Mucosa of descending colon (tissue), 3 donors: Measurements from ENCODE around the gene SEZ6L. TPM values are rescaled to one million over a fixed set of nuclear protein-coding genes. Genes with fewer than 3 reads are reported as not detected.

Experiments
- ATAC-seq: fragments of 200-7000 bp; cut with Tn5 transposase; one replicate; pipeline ENCODE4 v1.9.1; 2020; ENCODE audit warnings: mild to moderate bottlenecking, moderate library complexity
- DNase-seq, 3 donors: peaks; one replicate each; pipeline ENCODE4 v3.0.0-alpha.2; 2020
- H3K36me3 ChIP-seq: fragments of 200-600 bp; one replicate; pipeline ENCODE4 v1.8.0; 2021; ENCODE audit warnings: low read depth, mild to moderate bottlenecking
- H3K4me1 ChIP-seq: fragments of 200-600 bp; one replicate; pipeline ENCODE4 v1.8.0; 2021; ENCODE audit warnings: low read depth, mild to moderate bottlenecking
- H3K4me3 ChIP-seq: fragments of 200-600 bp; one replicate; pipeline ENCODE4 v1.8.0; 2021; ENCODE audit warnings: mild to moderate bottlenecking
- H3K9me3 ChIP-seq: fragments of 200-600 bp; one replicate; pipeline ENCODE4 v1.8.0; 2021; ENCODE audit warnings: mild to moderate bottlenecking
- intact Hi-C, 2 donors: fragments of 100-400 bp; cut with DNase I in 1 of 2; cut with micrococcal nuclease in 1 of 2; formaldehyde crosslinking; loops; one replicate each; pipeline versions ENCODE4 v1.11.0 to v1.11.1; 2022; cut with DNase I, micrococcal nuclease
- total RNA-seq, 3 donors: library from RNA; stranded (reverse); fragmentation: NEBNext Ultra II Directional in 2 of 3; extraction: Animal tissue kit (Norgen Biotek cat#: 25700) in 2 of 3; gene quantifications; one replicate each; pipeline versions ENCODE4 v1.2.1 to v1.2.4, GENCODE V29; 2021 to 2023
- TF ChIP-seq, protein P1 (sequence below): fragments of 200-600 bp; IDR thresholded peaks from one replicate; pipeline ENCODE4 v1.8.0; 2022; ENCODE audit warnings: antibody characterized with exemption, mild to moderate bottlenecking
- donor health status: DM: no; HTN: no; CAD: no; lungs with moderate emphysema.
- donor health status: DM: no; HTN: no; CAD: no.
- donor health status: DM: no; HTN: yes; CAD: no.

The SEZ6L gene
- total RNA-seq, 3 donors from 2014 or later: 0.09 to 2.0 TPM; not detected in 1

DNA sequence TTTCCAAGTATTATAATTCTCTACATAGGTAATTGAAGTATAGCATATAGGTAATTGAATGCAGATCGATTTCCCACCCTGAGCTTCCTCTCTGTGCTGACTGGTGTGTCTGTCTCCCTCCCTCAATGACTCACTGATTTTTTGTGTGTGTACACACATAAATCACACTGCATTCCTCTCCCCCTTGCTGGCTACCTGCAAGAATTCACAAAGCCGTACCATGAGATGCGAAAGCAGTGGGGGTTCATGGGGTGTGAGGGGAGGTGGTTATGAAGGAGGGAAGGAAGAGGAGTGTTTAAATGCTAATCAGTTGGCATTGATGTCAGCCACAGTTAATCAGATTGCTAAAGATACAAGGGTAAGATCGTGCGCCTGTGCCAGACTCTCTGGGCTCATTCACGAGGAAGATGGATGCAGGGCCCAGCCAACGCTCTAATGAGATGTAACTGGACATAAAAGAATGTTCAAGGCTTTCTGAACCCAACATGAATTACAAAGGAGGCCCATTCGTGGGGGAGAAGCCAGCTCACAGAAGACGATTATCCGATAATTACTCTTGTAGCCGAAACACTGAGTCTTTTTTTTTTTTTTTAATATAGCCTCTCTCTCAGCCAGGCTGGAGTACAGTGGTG lies 107.4 kb downstream of the SEZ6L start:
- intact Hi-C loops: no loop called here
- Histone ChIP-seq H3K36me3 (no peaks in the 10 kb centered on the region), H3K9me3 (no peaks in the 10 kb centered on the region), H3K4me1 (no peaks in the 10 kb centered on the region), H3K4me3 (no peak overlapping the region)
- DNase-seq: no peak
- ATAC-seq: no peak
- TF ChIP-seq, protein P1, sequence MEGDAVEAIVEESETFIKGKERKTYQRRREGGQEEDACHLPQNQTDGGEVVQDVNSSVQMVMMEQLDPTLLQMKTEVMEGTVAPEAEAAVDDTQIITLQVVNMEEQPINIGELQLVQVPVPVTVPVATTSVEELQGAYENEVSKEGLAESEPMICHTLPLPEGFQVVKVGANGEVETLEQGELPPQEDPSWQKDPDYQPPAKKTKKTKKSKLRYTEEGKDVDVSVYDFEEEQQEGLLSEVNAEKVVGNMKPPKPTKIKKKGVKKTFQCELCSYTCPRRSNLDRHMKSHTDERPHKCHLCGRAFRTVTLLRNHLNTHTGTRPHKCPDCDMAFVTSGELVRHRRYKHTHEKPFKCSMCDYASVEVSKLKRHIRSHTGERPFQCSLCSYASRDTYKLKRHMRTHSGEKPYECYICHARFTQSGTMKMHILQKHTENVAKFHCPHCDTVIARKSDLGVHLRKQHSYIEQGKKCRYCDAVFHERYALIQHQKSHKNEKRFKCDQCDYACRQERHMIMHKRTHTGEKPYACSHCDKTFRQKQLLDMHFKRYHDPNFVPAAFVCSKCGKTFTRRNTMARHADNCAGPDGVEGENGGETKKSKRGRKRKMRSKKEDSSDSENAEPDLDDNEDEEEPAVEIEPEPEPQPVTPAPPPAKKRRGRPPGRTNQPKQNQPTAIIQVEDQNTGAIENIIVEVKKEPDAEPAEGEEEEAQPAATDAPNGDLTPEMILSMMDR: no peak

GRCh38 chr22:26281941-26282340 lies 112.7 kb downstream of the SEZ6L start:
- H3K4me3 ChIP-seq: no peak overlapping the region
- no peaks in the 10 kb centered on the region for H3K4me1 ChIP-seq
- ATAC-seq (no peak), DNase-seq (no peak)
- intact Hi-C loops: no loop called here
- TF ChIP-seq, protein P1: no peak
- H3K36me3 ChIP-seq: no peaks in the 10 kb centered on the region
- H3K9me3 ChIP-seq: no peaks in the 10 kb centered on the region

DNA sequence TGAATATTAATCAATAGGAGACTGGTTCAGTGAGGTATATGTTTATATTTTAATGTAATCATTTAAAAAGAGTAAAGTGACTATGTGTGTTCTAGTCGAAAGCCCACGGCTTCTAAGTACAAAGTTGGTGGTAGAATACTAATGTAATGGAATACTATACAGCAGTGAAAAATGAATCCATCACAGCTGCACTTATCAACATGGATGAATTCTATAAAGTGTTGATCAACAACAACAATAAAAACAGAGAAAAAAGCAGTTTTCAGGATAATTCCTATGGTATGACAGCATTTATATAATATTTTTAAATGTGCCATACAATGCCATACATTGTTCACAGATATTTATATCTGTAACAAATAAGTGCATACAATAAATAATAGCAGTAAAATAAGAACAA lies 114.1 kb downstream of the SEZ6L start:
- Histone ChIP-seq H3K4me1 (no peaks in the 10 kb centered on the region), H3K9me3 (no peaks in the 10 kb centered on the region), H3K36me3 (no peaks in the 10 kb centered on the region), H3K4me3 (no peak overlapping the region)
- ATAC-seq (no peak), DNase-seq (no peak)
- TF ChIP-seq, protein P1: no peak
- intact Hi-C loops: no loop called here

- no peaks in the 10 kb centered on the region for H3K9me3 ChIP-seq
- H3K4me3 ChIP-seq: no peak overlapping the region
- H3K36me3 ChIP-seq: no peaks in the 10 kb centered on the region
- intact Hi-C loops: no loop called here
- ATAC-seq: no peak
- H3K4me1 ChIP-seq: no peaks in the 10 kb centered on the region
- DNase-seq: no peak
- TF ChIP-seq, protein P1: no peak
Measured at GRCh38 chr22:26285632-26286031, 116.4 kb downstream of the SEZ6L start.

GRCh38 chr22:26286091-26286820 lies 117.0 kb downstream of the SEZ6L start:
- intact Hi-C loops: no loop called here
- Histone ChIP-seq H3K4me1 (no peaks in the 10 kb centered on the region), H3K9me3 (no peaks in the 10 kb centered on the region), H3K36me3 (no peaks in the 10 kb centered on the region), H3K4me3 (no peak overlapping the region)
- DNase-seq (no peak), ATAC-seq (no peak)
- TF ChIP-seq, protein P1: no peak
